Caki2 (cell line): ENCODE results near the gene BRD7. TPM values are rescaled to one million over a fixed set of nuclear protein-coding genes. Genes with fewer than 3 reads are reported as not detected.

Source experiments
- DNase-seq: peaks from one replicate; pipeline ENCODE4 v3.0.0-alpha.2; 2015; ENCODE audit warnings: low read depth
- in situ Hi-C: cut with HindIII; loops from 2 replicates; pipeline ENCODE4 v1.10.0; 2016; ENCODE audit warnings: low sequenced_read_pairs, low pct_unique_long_range_greater_than_20kb, mixed read lengths
- total RNA-seq: library from RNA; depleted of rRNA; stranded (reverse); fragments of >200 nt; shearing (Covaris generic); gene quantifications from 2 replicates; pipeline ENCODE4 v1.2.3, GENCODE V29; 2014; ENCODE audit warnings: low replicate concordance

Gene BRD7
- total RNA-seq, 1 experiment from 2014 or later, result 37.9 TPM

GRCh38 chr16:50284131-50284911 is 84.5 kb downstream of the BRD7 start:
- no peak for DNase-seq
- in situ Hi-C loops, result no loop called here

- DNase-seq, result no peak
- in situ Hi-C loops, result no loop called here
These were observed 85.7 kb downstream of the BRD7 start for GRCh38 chr16:50282955-50283631.

- in situ Hi-C loops, result no loop called here
- DNase-seq, result no peak
These were observed 86.7 kb downstream of the BRD7 start for GRCh38 chr16:50282010-50282538.

- no peak for DNase-seq
- in situ Hi-C loops, result no loop called here
These were observed 87.3 kb downstream of the BRD7 start for GRCh38 chr16:50281391-50282009.

- in situ Hi-C loops, result no loop called here
- DNase-seq, result no peak
These were observed 87.9 kb downstream of the BRD7 start for GRCh38 chr16:50280932-50281331.

- in situ Hi-C loops, result no loop called here
- no peak for DNase-seq
These were observed 89.3 kb downstream of the BRD7 start for GRCh38 chr16:50279504-50279865.

GRCh38 chr16:50278251-50278650 is 90.5 kb downstream of the BRD7 start:
- in situ Hi-C loops, result no loop called here
- DNase-seq, result no peak

- in situ Hi-C loops, result no loop called here
- no peak for DNase-seq
These were observed 91.8 kb downstream of the BRD7 start for GRCh38 chr16:50276801-50277555.

GRCh38 chr16:50276326-50276640 is 92.5 kb downstream of the BRD7 start:
- in situ Hi-C loops, result no loop called here
- DNase-seq, result no peak

GRCh38 chr16:50275428-50276325 is 93.1 kb downstream of the BRD7 start:
- in situ Hi-C loops, result no loop called here
- DNase-seq, result no peak

GRCh38 chr16:50275098-50275415 is 93.7 kb downstream of the BRD7 start:
- no peak for DNase-seq
- in situ Hi-C loops, result no loop called here

- DNase-seq, result no peak
- in situ Hi-C loops, result no loop called here
These were observed 94.3 kb downstream of the BRD7 start for GRCh38 chr16:50274326-50275097.

GRCh38 chr16:50273888-50274325 is 94.9 kb downstream of the BRD7 start:
- DNase-seq, result no peak

GRCh38 chr16:50273382-50273690 is 95.5 kb downstream of the BRD7 start:
- DNase-seq, result no peak
- in situ Hi-C loops, result no loop called here

More at GRCh38 chr16:50273888-50274325, 94.9 kb downstream of the BRD7 start:
- in situ Hi-C loops, result no loop called here

- DNase-seq, result no peak
- in situ Hi-C loops, result no loop called here
These were observed 96.0 kb downstream of the BRD7 start for GRCh38 chr16:50272687-50273381.

- no peak for DNase-seq
- in situ Hi-C loops, result no loop called here
These were observed 96.6 kb downstream of the BRD7 start for GRCh38 chr16:50272111-50272571.
